H1 (cell line): ENCODE results near the gene PPP1R13B. TPM values are rescaled to one million over a fixed set of nuclear protein-coding genes. Genes with fewer than 3 reads are reported as not detected.

Experiments used
- CTCF ChIA-PET: fragments of 300-600 bp; sonication (Branson Sonifier 250); formaldehyde crosslinking; loops from one replicate; lab custom pipeline; 2021; ENCODE audit not compliant: partially characterized antibody; lab: Charles Lee
- POLR2A ChIA-PET: fragments of 300-600 bp; sonication (Branson Sonifier 250); formaldehyde crosslinking; loops from one replicate; lab custom pipeline; 2021; ENCODE audit warnings: inconsistent platforms; ENCODE audit not compliant: partially characterized antibody; lab: Charles Lee
- DNase-seq, 2 experiments: peaks; one replicate each; pipeline versions ENCODE4 v3.0.0 to v3.0.0-alpha.2; 2010 to 2022; ENCODE audit warnings: low spot score in 2 of 2, low read depth in 1 of 2, mixed read lengths in 1 of 2
- FAIRE-seq: peaks from 2 replicates; lab custom pipeline; 2011; peaks lifted over from hg19 to GRCh38; lab: Jason Lieb, UNC
- H2AFZ ChIP-seq: 2 replicates; pipeline ENCODE4 v1.8.1; 2012; ENCODE audit warnings: low read length, inconsistent platforms
- H2AK5ac ChIP-seq: 2 replicates; pipeline ENCODE4 v1.6.1; 2013; ENCODE audit warnings: low read depth, low read length
- H2BK120ac ChIP-seq: replicated peaks from 2 replicates; pipeline ENCODE3; 2013; ENCODE audit warnings: low read depth, low read length, inconsistent platforms
- H2BK12ac ChIP-seq: 2 replicates; pipeline ENCODE4 v1.6.1; 2013; ENCODE audit warnings: low read depth, low read length
- H2BK15ac ChIP-seq: 2 replicates; pipeline ENCODE4 v1.6.1; 2013; ENCODE audit warnings: low read length
- H2BK20ac ChIP-seq: 2 replicates; pipeline ENCODE4 v1.6.1; 2013; ENCODE audit warnings: low read length
- H2BK5ac ChIP-seq: 2 replicates; pipeline ENCODE4 v1.6.1; 2013; ENCODE audit warnings: low read depth, low read length
- H3K14ac ChIP-seq: 2 replicates; pipeline ENCODE4 v1.6.1; 2013; ENCODE audit warnings: inconsistent platforms; ENCODE audit not compliant: insufficient read length
- H3K18ac ChIP-seq: 2 replicates; pipeline ENCODE4 v1.6.1; 2013; ENCODE audit warnings: low read length; ENCODE audit errors: extremely low read depth
- H3K23ac ChIP-seq: 2 replicates; pipeline ENCODE4 v1.6.1; 2013; ENCODE audit warnings: inconsistent platforms; ENCODE audit not compliant: insufficient read length
- H3K23me2 ChIP-seq: 2 replicates; pipeline ENCODE4 v1.6.1; 2013; ENCODE audit warnings: low read depth, low read length
- H3K27ac ChIP-seq: 2 replicates; pipeline ENCODE4 v1.6.1; 2011; ENCODE audit warnings: low read depth, low read length, inconsistent platforms
- H3K27me3 ChIP-seq, 4 experiments: replicated peaks in 1 of 4; 1 replicate in 1 of 4; 2 replicates in 3 of 4; pipeline versions ENCODE4 v1.6.1 to v1.8.1; 2011 to 2013; ENCODE audit warnings: low read length in 3 of 4, mild to moderate bottlenecking in 3 of 4, inconsistent platforms in 2 of 4, mixed read lengths in 2 of 4, moderate library complexity in 1 of 4; ENCODE audit not compliant: control insufficient read depth in 3 of 4, insufficient read depth in 3 of 4; ENCODE audit errors: extremely low read depth in 1 of 4
- H3K36me3 ChIP-seq, 4 experiments: 2 replicates each; pipeline versions ENCODE4 v1.6.1 to v1.8.1; 2011 to 2013; ENCODE audit warnings: mild to moderate bottlenecking in 4 of 4, low read length in 3 of 4, moderate library complexity in 2 of 4, control low read depth in 1 of 4, inconsistent platforms in 1 of 4; ENCODE audit not compliant: insufficient read depth in 4 of 4, control insufficient read depth in 2 of 4
- H3K4ac ChIP-seq: replicated peaks from 2 replicates; pipeline ENCODE3; 2013; ENCODE audit warnings: low read length, low read depth, mixed read lengths, inconsistent platforms; ENCODE audit not compliant: insufficient read length
- H3K4me1 ChIP-seq, 4 experiments: replicated peaks in 1 of 4; 1 replicate in 1 of 4; 2 replicates in 3 of 4; pipeline versions ENCODE4 v1.6.1 to v1.8.1; 2011 to 2013; ENCODE audit warnings: low read length in 3 of 4, inconsistent platforms in 2 of 4, mixed read lengths in 1 of 4; ENCODE audit not compliant: insufficient read depth in 4 of 4, control insufficient read depth in 3 of 4
- H3K4me2 ChIP-seq, 2 experiments: 2 replicates each; pipeline versions ENCODE4 v1.6.1 to v1.8.1; 2011 to 2013; ENCODE audit warnings: low read depth in 2 of 2, low read length in 2 of 2, control low read depth in 1 of 2, inconsistent platforms in 1 of 2, mild to moderate bottlenecking in 1 of 2; ENCODE audit not compliant: insufficient read depth in 1 of 2
- H3K4me3 ChIP-seq, 4 experiments: fragments of 200-600, 300-600 bp in 1 of 4; sonication (generic), shearing (Covaris generic), sonication (Bioruptor Twin) in 1 of 4; 2 replicates each; pipeline versions ENCODE4 v1.5.1 to v1.8.1; 2011 to 2016; ENCODE audit warnings: low read length in 4 of 4, low read depth in 3 of 4, control low read depth in 2 of 4, inconsistent platforms in 2 of 4, mild to moderate bottlenecking in 2 of 4, mixed read lengths in 1 of 4, moderate library complexity in 1 of 4; ENCODE audit not compliant: insufficient read depth in 2 of 4; ENCODE audit errors: extremely low read depth in 1 of 4
- H3K56ac ChIP-seq: replicated peaks from 2 replicates; pipeline ENCODE3; 2013; ENCODE audit warnings: low read depth, mild to moderate bottlenecking, mixed read lengths, low read length, inconsistent platforms; ENCODE audit not compliant: insufficient read length
- H3K79me1 ChIP-seq: 2 replicates; pipeline ENCODE4 v1.6.1; 2013; ENCODE audit warnings: low read depth, low read length, control low read depth
- H3K79me2 ChIP-seq, 2 experiments: 2 replicates each; pipeline versions ENCODE4 v1.6.1 to v1.8.1; 2012 to 2013; ENCODE audit warnings: low read length in 2 of 2, mild to moderate bottlenecking in 2 of 2, inconsistent platforms in 1 of 2; ENCODE audit not compliant: insufficient read depth in 2 of 2, control insufficient read depth in 1 of 2
- H3K9ac ChIP-seq, 4 experiments: replicated peaks in 1 of 4; 1 replicate in 1 of 4; 2 replicates in 3 of 4; pipeline versions ENCODE4 v1.6.1 to v1.8.1; 2011 to 2013; ENCODE audit warnings: low read depth in 3 of 4, low read length in 3 of 4, control low read depth in 2 of 4, mild to moderate bottlenecking in 2 of 4, moderate library complexity in 2 of 4, inconsistent platforms in 1 of 4; ENCODE audit errors: extremely low read depth in 1 of 4
- H3K9me3 ChIP-seq, 2 experiments: 2 replicates each; pipeline versions ENCODE4 v1.6.1 to v1.8.1; 2012 to 2013; ENCODE audit warnings: mild to moderate bottlenecking in 2 of 2, moderate library complexity in 2 of 2, control low read depth in 1 of 2, inconsistent platforms in 1 of 2, low read depth in 1 of 2, low read length in 1 of 2, mixed read lengths in 1 of 2; ENCODE audit not compliant: insufficient read depth in 2 of 2
- H4K20me1 ChIP-seq, 2 experiments: replicated peaks in 1 of 2; 2 replicates each; pipeline versions ENCODE3 to v1.8.1; 2011 to 2013; ENCODE audit warnings: inconsistent platforms in 2 of 2, low read length in 2 of 2, mild to moderate bottlenecking in 1 of 2; ENCODE audit not compliant: insufficient read depth in 2 of 2, control insufficient read depth in 1 of 2
- H4K5ac ChIP-seq: 2 replicates; pipeline ENCODE4 v1.6.1; 2013; ENCODE audit warnings: low read length, low read depth, mixed read lengths, inconsistent platforms; ENCODE audit not compliant: insufficient read length
- H4K8ac ChIP-seq: 2 replicates; pipeline ENCODE4 v1.8.0; 2013; ENCODE audit warnings: mild to moderate bottlenecking, moderate library complexity, low read length, inconsistent platforms; ENCODE audit not compliant: insufficient read depth; ENCODE audit errors: extremely low read depth
- H4K91ac ChIP-seq: replicated peaks from 2 replicates; pipeline ENCODE3; 2013; ENCODE audit warnings: low read length, mixed read lengths, inconsistent platforms; ENCODE audit not compliant: insufficient read length
- BCL11A ChIP-seq, 2 experiments: IDR thresholded peaks; one replicate each; pipeline ENCODE4 v1.6.1; 2011; ENCODE audit warnings: low read depth in 2 of 2, low read length in 2 of 2, mild to moderate bottlenecking in 2 of 2
- NANOG ChIP-seq: IDR thresholded peaks from 2 replicates; pipeline ENCODE4 v1.6.1; 2011; ENCODE audit warnings: low read length, low read depth, mild to moderate bottlenecking, inconsistent platforms; ENCODE audit not compliant: insufficient read depth, poor library complexity, severe bottlenecking
- NRF1 ChIP-seq: IDR thresholded peaks from 2 replicates; pipeline ENCODE4 v1.6.1; 2011; ENCODE audit warnings: mild to moderate bottlenecking, low read depth, low read length, improper control_type of control experiment
- RFX5 ChIP-seq: IDR thresholded peaks from 2 replicates; pipeline ENCODE4 v1.6.1; 2011; ENCODE audit warnings: low read depth, low read length, improper control_type of control experiment, borderline replicate concordance
- SP1 ChIP-seq: IDR thresholded peaks from 2 replicates; pipeline ENCODE4 v1.6.1; 2011; ENCODE audit warnings: low read depth, low read length
- SUZ12 ChIP-seq: fragments of 200-600 bp; sonication (generic); IDR thresholded peaks from 2 replicates; pipeline ENCODE4 v1.6.1; 2012; ENCODE audit warnings: mild to moderate bottlenecking, inconsistent platforms, low read length, moderate library complexity, mixed read lengths
- WGBS, 2 experiments: shearing (Covaris generic) in 1 of 2; methylation state at CpG; one replicate each; pipeline versions ENCODE4 v1.1.6 to v1.1.7; 2013 to 2015; ENCODE audit warnings: low lambda C conversion rate in 2 of 2, mixed read lengths in 2 of 2, inconsistent platforms in 1 of 2, low coverage in 1 of 2, missing lambda C conversion rate in 1 of 2; ENCODE audit not compliant: insufficient replicate concordance in 2 of 2, insufficient coverage in 1 of 2, insufficient read length in 1 of 2; ENCODE audit errors: extremely low coverage in 1 of 2, missing lambda C conversion rate in 1 of 2; 5-methylcytosine and 5-hydroxymethylcytosine counted together
- polyA plus RNA-seq, 7 experiments: library from polyadenylated mRNA; depleted of rRNA in 3 of 7; stranded (reverse) in 5 of 7; unstranded in 2 of 7; fragments of >200 nt in 5 of 7; fragments of 200-250 nt in 2 of 7; gene quantifications; 1 replicate in 5 of 7; 2 replicates in 1 of 7; 4 replicates in 1 of 7; pipeline versions ENCODE4 v1.2.1 to v1.2.3, GENCODE V29; 2011 to 2013; ENCODE audit warnings: missing spikeins in 2 of 7, mixed read lengths in 2 of 7
- total RNA-seq: library from RNA; stranded (reverse); fragmentation: NEBNext Ultra II Directional; extraction: Animal tissue kit (Norgen Biotek cat#: 25700); gene quantifications from 2 replicates; pipeline ENCODE4 v1.2.1, GENCODE V29; 2021

The PPP1R13B gene
- total and polyA plus RNA-seq, 2 of the 8 experiments (the other 6 are each of a cell fraction or from before 2014, with no cell fraction given): 2.6 to 8.9 TPM

DNA sequence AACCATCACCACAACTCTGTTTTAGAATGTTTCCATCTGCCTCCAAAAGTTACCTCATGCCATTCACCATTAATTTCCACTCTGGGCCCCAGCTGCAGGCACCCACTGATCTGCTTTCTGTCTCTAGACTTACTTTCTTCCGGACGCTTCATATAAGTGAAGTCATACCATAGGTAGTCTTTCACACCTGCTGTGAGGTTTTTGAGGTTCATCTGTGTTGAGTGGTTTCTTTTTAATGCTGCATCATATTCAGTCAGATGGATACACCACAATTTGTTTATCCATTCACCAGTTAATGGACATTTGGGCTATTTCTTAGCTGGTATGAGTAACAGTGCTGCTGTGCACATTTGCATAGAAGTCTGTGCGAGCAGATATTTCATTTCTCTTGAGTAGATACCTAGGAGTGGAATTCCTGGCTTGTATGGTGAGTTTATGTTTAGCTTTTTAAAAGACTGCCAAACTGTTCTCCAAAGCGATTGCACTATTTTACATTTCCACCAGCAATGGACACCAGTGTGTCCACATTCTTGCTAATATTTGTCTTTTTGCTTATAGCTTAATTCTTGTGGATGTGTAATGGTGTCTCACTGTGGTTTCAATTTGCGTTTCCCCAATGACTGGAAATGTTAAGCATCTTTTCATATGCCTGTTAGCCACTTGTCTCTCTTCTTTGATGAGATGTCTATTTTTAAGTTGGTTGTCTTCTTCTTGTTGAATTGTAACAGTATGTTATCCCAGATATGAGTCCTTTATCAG, 83.5 kb downstream of the PPP1R13B start:
- no peaks in the 10 kb centered on the region for H3K9me3 ChIP-seq
- H3K4me1 ChIP-seq: 0 out of 7 replicates have a peak, but pooled peaks cover 0 to 4% (median under 1%) of the 10 kb centered on the region in 4 experiments
- no peaks in the 10 kb centered on the region for H3K23me2 ChIP-seq
- 86% methylated on average over 5 of the region's 5 CpGs; no CpG with 5 or more reads in 1 of the 2 experiments for WGBS, 2 experiments
- no peak for DNase-seq
- H2BK12ac ChIP-seq: no peak overlapping the region
- FAIRE-seq: no peak
- H3K79me1 ChIP-seq: no peaks in the 10 kb centered on the region
- no peak overlapping the region for H3K4me3 ChIP-seq
- H4K91ac ChIP-seq: no peak overlapping the region
- H2BK120ac ChIP-seq: no peak overlapping the region
- no peak overlapping the region for H3K9ac ChIP-seq
- no peaks in the 10 kb centered on the region for H3K79me2 ChIP-seq
- H2BK15ac ChIP-seq: no peak overlapping the region
- H2AK5ac ChIP-seq: no peak overlapping the region
- H3K23ac ChIP-seq: no peak overlapping the region
- no peak overlapping the region for H4K5ac ChIP-seq
- no peak overlapping the region for H2BK5ac ChIP-seq
- no peak overlapping the region for H2AFZ ChIP-seq
- H3K4me2 ChIP-seq: no peak overlapping the region
- POLR2A ChIA-PET: no interaction called here
- H3K4ac ChIP-seq: no peak overlapping the region
- no peak overlapping the region for H3K14ac ChIP-seq
- H4K20me1 ChIP-seq: no peaks in the 10 kb centered on the region
- H3K27me3 ChIP-seq: no peaks in the 10 kb centered on the region
- no peak overlapping the region for H4K8ac ChIP-seq
- H3K36me3 ChIP-seq: no peaks in the 10 kb centered on the region
- H3K27ac ChIP-seq: no peak overlapping the region
- H2BK20ac ChIP-seq: no peak overlapping the region
- H3K18ac ChIP-seq: no peak overlapping the region
- H3K56ac ChIP-seq: no peak overlapping the region
- CTCF ChIA-PET: interaction anchor here (0.6 to 1.6 kb wide), 6 partner anchors 28 to 500 kb away, joined by 3 to 6 read pairs (median 3); no protein-coding TSS in a partner anchor
- no peak for TF ChIP-seq SP1
- TF ChIP-seq NRF1: no peak
- no peak for TF ChIP-seq SUZ12
- no peak for TF ChIP-seq RFX5
- no peak for TF ChIP-seq BCL11A (IDR thresholded peaks at IDR 0.05; ENCODE audit: low read depth in 2 of 2, low read length in 2 of 2)
- TF ChIP-seq NANOG: no peak
